NCI-H2107 treated with DMSO at 0.1 percent for 48 hours (cell line): Measurements from ENCODE around the gene SPTBN4.
"Not testable (repeated sequence)": the region's sequence is repeated elsewhere in the genome, so short reads cannot be mapped to it uniquely, and the experiment has no call there.

ENCODE experiments used
- DNase-seq: peaks from one replicate; lab custom pipeline; 2025; ENCODE audit not compliant: unreplicated experiment; lab: John Stamatoyannopoulos, UW

The SPTBN4 gene

DNA sequence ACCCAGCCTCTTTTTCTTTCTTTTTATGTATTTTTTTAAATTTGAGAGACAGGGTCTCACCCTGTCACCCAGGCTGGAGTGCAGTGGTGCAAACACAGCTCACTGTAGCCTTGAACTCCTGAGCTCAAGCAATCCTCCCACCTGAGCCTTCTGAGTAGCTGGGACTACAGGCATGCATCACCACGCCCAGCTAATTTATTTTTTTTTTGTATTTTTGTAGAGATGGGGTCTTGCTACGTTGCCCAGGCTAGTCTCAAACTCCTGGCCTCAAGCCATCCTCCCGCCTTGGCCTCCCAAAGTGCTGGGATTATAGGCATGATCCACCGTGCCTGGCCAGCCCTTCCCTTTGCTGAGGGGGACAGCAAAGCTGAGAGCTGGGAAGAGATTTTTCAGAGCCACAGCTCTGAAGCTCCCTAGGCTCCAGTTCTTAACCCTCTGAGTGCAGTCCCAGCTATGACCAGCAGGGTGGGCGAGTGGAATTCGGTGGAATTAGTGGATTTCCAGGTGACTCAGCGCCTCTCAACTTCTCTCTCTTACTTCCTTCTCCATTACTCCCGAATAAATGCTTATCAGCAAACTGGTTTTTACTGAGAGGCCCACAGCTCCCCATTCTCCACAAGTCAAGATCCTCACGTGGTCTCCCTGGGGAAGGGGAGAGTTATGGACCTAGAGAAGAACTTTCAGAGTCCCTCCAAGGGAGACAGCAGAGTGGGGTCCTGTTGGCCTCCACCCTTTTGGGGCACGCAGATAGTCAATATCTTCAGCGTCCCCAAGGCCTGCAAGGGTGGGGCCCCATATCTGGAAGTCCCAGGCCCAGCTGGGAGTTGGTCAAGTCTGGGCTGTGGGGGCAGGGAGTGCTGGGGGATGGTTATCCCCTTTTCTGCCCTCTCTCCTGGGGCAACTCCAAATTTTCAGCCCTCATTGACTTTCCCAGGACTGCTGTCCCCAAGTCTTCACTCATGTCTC is 2.5 kb upstream of the SPTBN4 start:
- peak; percentile 14 for DNase-seq

DNA sequence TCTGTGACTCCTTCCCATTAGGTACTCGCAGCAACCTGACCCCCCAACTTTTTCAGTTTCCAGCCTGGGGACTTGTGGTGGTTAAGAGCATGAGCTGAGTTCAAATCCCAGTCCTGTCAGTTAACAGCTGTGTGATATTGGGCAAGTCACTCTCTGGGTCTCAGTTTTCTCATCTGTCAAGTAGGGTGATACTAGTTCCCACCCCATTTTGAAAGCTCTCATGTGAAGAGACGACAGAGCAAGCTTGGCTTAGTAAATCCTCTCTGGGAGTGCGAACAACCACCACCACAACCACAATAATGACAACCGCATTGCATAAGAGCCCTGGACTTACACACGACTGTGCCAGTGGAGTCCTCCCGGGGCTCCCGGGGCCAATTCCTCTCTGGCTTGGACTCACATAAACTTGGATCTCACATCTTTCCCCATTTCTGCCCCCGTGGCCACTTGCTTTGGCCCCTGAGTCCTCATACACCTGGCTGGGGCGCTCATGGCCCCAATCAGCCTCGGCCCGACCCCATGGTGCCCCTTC is 1.7 kb upstream of the SPTBN4 start:
- DNase-seq = no peak

DNA sequence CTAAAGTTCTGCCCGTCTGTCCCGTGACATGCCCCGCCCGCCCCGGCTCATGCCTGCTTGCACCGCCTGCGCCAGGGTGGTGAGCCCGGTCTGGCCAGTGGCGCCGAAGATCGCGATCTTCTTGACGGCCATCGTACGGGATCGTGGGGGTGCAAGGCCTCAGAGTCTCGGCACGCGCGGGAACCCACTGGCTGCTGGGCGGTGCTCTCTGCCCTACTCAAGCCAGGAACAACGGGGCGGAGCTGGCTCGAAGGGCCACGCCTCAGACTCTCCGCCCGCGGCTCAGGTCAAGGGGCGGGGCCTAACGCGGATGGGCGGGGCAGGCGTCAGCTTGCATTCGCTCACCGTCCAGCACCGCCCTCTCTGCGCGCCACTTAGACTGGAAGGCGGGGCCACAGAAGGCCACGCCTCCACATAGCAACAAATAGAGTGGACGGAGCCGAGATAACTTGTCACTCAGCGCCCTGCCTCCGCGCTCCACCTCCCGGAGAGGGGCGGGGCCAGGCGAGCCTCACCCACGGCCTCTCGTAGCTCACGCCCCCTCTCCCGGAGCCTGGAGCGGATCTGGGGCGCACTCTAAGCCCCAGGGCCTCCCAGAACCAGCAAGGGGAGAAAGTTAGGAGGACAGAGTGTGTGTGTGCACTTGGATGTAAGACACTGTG is 1.1 kb upstream of the SPTBN4 start, which contains the start of gene BLVRB:
Gene BLVRB (minus strand): TSS at position 189 of the 662 bp plus-strand sequence. CDS start 57 bp downstream, at position 132.
- peak; percentile 91 for DNase-seq

DNA sequence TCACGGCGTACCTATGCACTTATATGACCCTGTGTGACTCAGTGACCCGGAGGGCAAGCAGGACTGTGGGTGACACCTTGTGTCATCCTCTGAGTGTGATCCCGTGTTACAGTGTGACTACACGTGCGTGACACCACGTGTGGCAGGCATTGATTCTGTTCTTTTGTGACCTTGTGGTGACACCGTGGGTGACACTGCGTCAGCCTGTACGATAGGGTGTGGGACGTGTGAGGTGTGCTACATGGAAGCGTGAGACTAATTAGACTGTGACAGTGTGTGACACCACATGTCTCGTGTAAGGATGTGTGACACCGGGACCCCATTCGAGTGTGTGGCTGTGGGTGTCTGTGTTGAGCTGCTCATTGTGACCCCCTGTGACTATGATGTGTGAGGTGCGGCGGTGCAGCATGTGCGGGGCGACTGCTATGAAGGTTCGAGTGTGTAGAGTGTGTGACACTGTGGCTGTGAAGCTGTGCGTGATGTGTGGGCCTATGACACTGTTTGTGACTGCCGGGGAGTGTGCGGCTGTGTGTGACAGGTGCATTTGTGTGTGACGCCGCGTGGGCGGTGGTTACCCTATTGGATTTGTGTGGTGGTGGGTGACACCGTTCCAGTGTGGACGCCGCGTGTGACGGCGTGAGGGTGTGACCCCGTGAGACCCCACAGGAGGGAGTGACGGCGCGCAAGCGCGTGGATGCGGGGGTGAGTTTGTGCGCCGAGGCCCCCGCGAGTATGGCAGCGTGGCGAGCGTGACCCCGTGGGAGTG is 399 bp upstream of the SPTBN4 start:
- DNase-seq = no peak

DNA sequence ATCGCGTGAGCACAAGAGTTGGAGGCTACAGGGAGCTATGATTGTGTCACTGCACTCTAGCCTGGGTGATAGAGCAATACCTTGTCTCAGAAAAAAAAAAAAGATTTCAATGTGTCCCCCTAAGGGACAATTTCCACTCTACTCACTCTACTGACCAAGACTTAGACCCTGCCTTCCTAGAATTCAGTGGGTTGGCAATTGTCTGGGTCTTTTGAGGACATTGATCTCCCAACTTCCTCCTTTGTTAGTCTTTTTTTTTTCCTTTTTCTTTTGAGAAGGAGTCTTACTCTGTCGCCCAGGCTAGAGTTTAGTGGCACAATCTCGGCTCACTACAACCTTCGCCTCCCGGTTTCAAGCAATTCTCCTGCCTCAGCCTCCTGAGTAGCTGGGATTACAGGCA is 2.2 kb downstream of the SPTBN4 start:
- DNase-seq = no peak

DNA sequence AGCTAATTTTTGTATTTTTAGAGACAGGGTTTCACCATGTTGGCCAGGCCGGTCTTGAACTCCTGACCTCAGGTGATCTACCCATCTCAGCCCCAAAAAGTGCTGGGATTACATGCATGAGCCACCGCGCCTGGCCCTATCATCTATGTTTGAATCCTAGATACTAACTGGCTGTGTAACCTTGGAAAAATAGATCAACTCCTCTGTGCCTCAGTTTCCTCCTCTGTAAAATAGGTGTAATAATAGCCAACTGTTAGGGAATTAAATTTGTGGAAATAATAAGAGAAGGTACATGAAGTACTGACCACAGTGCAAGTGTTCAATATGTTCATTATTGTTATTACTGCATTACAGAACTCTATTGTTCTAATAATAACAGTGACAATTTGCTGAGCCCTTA is 4.3 kb downstream of the SPTBN4 start:
- DNase-seq = no peak

DNA sequence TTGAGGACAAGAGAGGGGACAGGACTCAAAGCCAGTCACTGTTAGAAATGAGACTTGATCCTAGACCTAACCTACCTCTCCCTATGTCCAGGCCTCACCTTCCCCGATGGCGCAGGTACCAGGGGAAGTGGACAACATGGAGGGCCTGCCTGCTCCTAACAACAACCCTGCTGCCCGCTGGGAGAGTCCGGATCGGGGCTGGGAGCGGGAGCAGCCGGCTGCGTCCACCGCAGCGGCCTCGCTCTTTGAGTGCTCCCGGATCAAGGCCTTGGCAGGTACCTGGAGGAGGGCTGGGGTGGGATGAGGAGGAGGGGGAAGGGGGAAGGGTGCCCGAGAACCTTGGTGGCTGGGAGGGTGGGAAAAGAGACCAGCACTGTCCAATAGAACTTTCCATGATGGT is 5.7 kb downstream of the SPTBN4 start:
- no peak for DNase-seq

DNA sequence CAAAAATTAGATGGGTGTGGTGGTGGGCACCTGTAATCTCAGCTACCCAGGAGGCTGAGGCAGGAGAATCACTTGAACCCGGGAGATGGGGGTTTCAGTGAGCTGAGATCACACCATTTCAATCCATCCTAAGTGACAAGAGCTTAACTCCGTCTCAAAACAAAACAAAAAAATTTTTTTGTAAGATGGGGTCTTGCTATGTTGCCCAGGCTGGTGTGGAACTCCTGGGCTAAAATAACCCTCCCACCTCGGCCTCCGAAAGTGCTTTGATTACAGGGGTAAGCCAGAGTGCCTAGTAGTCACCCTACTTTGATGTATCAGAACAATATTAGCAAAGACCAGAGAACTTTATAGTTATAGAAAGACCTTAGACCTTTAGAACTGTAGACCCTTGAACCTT is 7.9 kb downstream of the SPTBN4 start:
- no peak for DNase-seq

DNA sequence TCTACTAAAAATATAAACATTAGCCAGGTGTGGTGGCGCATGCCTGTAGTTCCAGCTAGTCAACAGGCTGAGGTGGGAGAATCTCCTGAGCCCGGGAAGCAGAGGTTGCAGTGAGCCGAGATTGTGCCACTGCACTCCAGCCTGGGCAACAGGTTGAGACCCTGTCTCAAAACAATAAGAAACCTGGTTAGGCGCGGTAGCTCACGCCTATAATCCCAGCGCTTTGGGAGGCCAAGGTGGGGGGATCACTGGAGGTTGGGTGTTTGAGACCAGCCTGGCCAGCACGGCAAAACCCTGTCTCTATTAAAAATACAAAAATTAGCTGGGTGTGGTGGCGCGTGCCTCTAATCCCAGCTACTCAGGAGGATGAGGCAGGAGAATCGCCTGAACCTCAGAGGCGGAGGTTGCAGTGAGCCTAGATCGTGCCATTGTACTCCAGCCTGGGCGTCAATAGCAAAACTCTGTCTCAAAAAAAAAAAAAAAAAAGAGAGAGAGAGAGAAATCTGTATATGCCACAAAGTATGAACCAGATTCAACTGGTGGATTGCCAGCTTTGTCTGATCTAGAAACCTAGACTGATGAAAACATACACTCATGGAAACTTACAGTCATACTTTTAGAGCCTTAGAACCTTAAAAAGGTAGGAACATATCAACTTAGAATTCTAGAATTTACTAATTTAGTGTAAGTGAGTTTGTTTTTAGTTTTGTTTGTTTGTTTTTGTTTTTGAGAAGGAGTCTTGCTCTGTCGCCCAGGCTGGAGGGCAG is 9.3 kb downstream of the SPTBN4 start:
- not testable (repeated sequence) for DNase-seq

DNA sequence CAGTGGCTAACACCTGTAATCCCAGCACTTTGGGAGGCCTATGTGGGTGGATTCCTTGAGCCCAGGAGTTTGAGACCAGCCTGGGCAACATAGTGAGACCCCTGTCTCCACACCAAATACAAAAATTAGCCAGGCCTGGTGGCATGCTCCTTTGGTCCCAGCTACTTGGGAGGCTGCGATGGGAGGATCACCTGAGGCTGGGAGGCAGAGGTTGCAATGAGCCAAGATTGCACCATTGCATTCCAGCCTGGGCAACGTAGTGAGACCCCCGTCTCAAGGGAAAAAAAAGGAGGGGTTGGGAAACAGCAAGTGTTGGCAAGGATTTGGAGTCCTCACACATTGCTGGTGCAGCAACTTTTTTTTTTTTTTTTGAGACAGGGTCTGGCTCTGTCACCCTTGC is 19.2 kb downstream of the SPTBN4 start:
- DNase-seq = no peak

DNA sequence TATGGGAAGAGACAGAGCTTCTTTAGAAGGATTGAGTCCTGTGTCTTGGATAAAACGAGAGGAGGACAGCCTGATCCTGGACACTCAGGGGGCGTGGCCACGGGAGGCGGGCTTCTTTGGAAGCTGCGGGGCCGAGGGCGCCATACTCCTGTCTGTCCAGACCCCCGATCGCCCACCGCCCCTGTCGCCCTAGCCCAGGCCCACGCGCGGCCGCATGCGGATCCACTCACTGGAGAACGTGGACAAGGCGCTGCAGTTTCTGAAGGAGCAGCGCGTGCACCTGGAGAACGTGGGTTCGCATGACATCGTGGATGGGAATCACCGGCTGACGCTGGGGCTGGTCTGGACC is 23.1 kb downstream of the SPTBN4 start:
- DNase-seq = no peak

DNA sequence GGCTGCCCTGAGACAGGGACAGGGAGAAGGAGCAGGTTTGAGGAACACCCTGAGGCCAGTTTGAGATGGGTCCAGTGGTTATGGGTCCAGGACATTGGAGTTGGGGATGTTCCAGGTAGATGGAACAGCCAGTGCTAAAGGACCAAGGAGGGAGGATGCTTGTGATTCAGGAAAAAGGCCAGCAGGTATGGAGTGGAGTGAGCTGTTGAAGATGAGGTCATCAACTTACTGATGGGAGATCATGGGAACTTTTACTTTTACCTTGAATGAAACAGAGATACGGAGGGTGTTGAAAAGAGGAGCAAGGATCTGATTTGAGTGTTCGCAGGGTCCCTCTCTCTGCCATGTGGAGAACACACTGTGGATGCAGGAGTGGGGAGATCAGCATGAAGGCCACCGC is 25.5 kb downstream of the SPTBN4 start:
- no peak for DNase-seq

DNA sequence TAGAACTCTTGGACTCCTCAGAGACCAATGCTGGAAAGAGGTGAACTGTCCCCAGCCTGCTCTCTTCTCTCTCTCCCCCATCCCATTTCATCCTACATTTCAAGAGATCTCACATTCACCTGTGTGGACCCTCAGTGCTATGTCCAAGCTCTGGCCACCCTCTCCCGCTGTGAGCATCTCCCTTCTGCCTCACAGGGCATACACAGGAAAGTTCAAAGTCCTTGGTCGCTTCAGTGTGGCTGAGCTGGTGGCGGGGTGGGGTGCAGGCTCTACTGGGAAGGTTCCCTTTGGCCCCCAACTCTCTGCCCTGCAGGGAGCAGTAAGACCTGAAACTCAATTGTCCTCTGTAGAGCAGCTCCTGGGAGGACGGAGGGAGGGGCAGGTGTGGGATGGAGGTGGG is 27.0 kb downstream of the SPTBN4 start:
- no peak for DNase-seq

DNA sequence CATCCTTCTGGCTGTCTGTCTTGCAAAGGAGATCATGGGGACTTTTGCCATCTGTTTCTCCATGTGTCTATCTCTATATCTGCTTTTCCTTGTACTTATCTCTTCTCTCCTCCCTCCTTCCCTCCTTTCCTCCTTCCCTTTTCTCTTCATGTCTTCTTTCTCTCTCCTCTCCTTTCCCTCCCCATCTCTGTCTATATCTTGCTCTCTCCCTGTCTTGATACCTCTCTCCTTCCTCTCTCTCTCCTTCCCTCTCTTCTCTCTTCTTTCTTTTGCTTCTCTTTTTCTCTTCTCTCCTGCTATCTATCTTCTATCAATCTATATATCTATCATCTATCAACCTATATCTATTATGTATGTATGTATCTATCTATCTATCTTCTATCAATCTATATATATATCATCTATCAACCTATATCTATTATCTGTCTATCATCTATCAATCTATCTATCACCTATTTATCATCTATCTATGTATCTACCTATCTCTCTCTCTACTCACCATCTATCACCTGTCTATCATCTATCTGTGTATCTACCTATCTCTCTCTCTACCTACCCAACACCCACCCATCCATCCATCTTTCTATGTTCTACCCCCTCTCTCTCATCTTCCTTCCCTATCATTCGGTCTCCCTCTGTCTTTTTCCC is 27.5 kb downstream of the SPTBN4 start:
- no peak for DNase-seq

DNA sequence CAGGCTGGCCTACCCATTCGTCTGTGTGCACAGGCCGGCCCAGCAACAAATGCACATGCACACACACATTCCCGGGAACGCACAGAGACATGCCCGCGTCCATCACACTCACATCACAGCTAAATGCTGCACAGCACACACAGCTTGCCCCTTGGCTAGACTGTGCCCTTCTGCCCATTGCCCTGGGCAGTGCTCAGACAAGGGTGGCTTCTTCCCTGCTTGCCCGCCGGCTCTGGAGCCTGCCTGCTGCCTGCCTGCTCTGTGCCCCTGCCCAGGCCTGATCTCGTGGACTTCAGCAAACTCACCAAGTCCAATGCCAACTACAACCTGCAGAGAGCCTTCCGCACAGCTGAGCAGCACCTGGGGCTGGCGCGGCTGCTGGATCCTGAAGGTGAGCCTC is 30.4 kb downstream of the SPTBN4 start:
- no peak for DNase-seq

DNA sequence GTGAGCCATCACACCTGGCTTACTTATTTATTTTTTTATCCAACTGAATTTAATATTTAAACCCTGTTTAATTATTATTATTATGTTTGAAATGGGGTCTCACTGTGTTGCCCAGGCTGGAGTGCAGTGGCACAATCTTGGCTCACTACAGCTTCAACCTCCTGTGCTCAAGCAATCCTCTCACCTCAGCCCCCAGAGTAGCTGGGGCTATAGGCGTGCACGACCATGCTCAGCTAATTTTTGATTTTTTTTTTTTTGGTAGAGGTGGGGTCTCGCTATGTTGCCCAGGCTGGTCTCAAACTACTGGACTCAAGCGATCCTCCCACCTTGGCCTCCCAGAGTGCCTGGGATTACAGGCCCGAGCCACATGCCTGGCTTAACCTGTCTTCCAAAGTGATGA is 32.5 kb downstream of the SPTBN4 start:
- no peak for DNase-seq

DNA sequence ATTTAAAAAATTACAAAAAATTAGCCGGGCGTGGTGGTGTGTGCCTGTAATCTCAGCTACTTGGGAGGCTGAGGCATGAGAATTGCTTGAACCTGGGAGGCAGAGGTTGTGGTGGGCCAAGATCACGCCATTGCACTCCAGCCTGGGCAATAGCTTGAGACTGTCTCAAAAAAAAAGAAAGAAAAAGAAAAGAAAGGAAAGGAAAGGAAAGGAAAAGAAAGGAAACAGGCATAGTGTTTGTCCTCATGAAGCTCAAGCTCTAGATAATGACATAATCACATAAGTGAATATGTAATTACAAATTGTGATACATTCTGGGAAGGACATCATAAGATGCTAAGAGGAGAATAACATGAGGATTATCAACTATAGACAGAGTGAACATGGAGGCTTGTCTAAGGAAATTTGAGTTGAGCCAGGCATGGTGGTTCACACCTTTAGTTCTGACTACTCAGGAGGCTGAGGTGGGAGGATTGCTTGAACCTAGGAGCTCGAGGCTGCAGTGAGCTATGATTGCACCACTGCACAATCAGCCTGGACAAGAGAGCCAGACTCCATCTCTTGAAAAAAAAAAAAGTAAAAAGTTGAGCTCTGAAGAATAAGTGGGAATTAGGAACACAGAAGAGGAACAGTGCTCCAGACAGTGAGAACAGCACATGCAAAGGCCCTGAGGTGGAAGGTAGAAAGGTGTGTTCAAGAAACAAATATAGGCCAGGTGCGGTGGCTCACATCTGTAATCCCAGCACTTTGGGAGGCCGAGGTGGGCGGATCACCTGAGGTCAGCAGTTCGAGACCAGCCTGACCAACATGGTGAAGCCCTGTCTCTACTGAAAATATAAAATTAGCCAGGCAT is 34.1 kb downstream of the SPTBN4 start:
- DNase-seq = not testable (repeated sequence)

DNA sequence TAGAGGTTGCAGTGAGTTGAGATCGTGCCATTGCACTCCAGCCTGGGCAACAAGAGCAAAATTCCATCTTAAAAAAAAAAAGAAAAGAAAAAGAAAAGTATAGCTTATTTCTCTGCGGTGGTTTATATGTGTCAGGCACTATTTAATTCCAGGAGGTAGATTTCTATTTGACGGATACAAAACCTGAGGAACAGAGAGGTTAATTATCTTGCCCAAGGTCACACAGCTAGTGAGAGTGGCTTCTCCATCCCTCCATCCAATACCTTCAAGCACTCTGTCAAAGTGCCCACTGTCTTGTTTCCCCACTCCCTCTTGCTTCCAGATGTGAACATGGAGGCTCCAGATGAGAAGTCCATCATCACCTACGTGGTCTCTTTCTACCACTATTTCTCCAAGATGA is 34.8 kb downstream of the SPTBN4 start:
- no peak for DNase-seq

DNA sequence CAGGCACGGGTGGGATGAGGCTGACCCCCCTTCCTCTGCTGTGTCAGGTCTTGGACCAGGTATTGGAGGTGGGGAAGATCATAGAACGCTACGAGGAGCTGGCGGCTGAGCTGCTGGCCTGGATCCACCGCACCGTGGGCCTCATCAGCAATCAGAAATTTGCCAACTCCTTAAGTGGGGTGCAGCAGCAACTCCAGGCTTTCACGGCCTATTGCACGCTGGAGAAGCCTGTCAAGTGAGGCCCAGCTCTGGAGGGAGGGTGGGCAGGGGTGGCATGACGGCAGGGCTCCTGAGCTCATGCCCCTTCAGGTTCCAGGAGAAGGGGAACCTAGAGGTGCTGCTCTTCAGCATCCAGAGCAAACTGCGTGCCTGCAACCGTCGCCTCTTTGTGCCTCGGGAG is 35.3 kb downstream of the SPTBN4 start:
- DNase-seq = no peak
